ENCODE measurements around the gene AMER2.
"Not testable (repeated sequence)": the region's sequence is repeated elsewhere in the genome, so short reads cannot be mapped to it uniquely, and the experiment has no call there.

Gene AMER2

DNA sequence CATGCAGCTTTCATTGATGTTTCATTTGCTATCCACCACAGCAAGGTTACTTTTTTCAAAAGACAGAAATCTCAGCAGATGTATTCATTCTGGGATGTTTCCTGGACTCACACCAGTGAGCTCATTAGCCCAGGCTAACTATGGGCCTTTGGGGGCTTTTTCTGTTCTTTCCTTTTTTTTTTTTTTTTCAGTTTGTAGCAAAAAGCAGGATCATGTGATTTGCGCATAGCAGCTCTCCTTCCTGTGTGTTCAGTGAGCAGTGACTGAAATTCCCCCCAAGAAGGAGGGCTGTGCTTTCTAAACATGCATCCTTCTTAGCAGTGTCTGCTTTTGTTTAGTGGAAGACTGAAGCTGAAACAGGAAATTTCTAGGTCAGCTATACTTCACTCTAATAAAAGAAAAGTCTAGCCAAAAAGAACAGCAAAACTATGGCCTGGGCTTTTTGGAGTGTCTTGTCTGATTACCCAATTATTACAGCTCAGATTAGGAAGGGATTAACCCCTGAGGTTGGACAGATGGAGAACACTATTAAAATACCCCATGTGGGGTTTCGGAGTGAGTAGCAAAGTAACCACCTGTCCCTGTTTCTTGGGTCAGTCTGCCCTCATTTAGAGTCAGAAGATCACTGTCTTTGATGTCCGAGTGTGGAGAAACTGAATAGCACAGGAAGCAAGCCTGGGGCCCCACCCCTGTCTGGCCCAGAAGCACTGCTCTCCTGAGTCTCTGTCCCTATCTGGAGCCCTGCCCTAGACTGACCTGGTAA lies 8.9 kb upstream of the AMER2 start:
- DNase-seq (ENCODE audit: low spot score) = no peak
- no peak for FAIRE-seq

- no peak for FAIRE-seq
These were observed 8.0 kb upstream of the AMER2 start for GRCh38 chr13:25179832-25180774.

GRCh38 chr13:25179011-25179410 lies 6.9 kb upstream of the AMER2 start:
- DNase-seq (ENCODE audit: low spot score) (no peak), FAIRE-seq (no peak)

More at GRCh38 chr13:25179832-25180774, 8.0 kb upstream of the AMER2 start:
- DNase-seq (ENCODE audit: low spot score) = no peak

DNA sequence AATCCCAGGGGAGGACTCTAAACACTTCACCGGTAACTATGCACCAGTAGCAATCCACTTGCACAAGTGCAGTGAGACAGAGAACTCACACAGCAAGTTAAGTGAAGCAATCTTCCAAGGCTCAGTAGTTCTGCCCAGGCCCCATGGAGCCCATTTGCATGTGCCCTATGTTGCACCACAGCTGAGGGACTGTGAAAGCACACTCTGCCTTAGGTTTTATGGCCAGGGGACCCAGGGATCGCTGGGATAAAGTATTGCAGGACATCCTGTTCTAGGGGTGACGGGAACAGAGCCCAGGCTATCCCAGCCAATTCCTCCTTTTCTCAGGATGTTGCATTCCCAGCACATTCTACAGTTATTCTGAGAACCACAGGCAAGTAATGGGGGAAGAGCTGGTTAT lies 6.0 kb upstream of the AMER2 start:
- FAIRE-seq (no peak), DNase-seq (ENCODE audit: low spot score) (no peak)

- FAIRE-seq = no peak
- DNase-seq (ENCODE audit: low spot score) = no peak
These were observed 5.5 kb upstream of the AMER2 start for GRCh38 chr13:25177636-25178035.

- FAIRE-seq = no peak
- no peak for DNase-seq (ENCODE audit: low spot score)
These were observed 4.9 kb upstream of the AMER2 start for GRCh38 chr13:25177012-25177411.

DNA sequence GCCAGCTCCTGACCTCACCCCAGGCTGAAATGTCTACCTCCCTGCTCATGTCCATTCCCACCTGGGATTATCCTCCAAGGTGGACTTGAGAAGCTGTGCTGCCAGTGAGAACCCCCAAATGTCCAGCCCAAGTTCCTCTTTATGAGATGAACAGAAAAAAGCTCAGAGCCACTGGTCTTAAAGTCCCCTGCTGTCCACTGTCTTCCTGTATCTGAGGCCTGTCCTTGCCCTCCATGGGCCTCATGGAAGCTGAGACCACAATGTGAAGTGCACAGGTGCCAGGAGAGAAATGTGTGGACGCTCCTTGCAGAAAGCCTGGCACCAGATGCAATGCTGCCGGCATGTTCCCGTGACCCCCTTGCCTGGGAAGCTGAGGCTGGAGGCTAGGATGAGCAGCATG lies 3.3 kb upstream of the AMER2 start:
- no peak for FAIRE-seq
- no peak for DNase-seq (ENCODE audit: low spot score)

- DNase-seq (ENCODE audit: low spot score) (no peak), FAIRE-seq (no peak)
These were observed 2.9 kb upstream of the AMER2 start for GRCh38 chr13:25175026-25175425.

GRCh38 chr13:25174304-25174703 lies 2.2 kb upstream of the AMER2 start:
- DNase-seq (ENCODE audit: low spot score) = no peak
- FAIRE-seq = no peak

DNA sequence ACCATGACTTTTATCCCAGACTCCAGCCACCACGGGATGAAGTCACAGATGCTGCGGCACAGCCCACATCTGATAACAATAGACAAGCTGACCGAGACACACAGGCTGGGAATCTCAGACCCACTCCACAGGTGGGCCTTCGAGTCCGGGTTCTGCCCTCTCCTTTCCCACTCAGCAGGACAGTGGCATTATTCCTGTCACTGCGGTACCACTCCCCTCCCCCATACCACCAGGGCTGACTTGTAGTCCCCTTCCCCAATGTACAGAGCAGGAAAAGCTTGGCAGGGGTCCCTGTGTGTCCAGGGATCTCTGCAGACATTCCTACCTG lies 179 bp upstream of the AMER2 start:
- DNase-seq (ENCODE audit: low spot score) (no peak), FAIRE-seq (no peak)

GRCh38 chr13:25171170-25171516 lies 945 bp downstream of the AMER2 start:
- no peak for DNase-seq (ENCODE audit: low spot score)
- no peak for FAIRE-seq

DNA sequence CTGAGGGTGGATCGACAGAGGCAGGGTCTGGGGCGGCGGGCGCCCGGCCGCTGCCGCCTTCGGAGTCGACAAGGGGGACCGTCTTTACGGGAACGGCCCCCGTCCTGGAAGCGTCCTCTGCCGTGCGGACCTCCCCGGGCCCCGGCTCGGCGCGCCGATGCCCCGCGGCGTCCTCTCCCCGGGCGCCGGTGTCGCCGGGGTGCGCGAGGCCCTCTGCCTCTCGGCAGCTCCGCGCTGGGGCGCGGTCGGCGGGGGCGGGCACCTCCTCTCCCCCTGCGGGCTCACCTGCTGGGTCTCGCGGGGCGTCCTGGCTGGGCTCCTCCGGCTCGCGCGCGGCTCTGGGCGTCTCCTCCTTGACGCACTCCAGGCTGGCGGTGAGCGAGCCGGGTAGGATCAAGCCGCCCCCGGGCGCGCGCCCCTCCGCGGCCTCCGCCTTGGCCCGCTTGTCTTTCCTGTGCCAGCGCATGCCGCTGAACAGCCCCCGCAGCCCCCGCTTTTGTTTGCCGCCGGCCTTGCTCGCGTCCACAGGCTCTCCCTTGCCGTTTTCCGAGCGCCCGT lies 1.5 kb downstream of the AMER2 start:
- FAIRE-seq (no peak), DNase-seq (ENCODE audit: low spot score) (no peak)

GRCh38 chr13:25169951-25170553 lies 2.0 kb downstream of the AMER2 start:
- FAIRE-seq (no peak), DNase-seq (ENCODE audit: low spot score) (no peak)

DNA sequence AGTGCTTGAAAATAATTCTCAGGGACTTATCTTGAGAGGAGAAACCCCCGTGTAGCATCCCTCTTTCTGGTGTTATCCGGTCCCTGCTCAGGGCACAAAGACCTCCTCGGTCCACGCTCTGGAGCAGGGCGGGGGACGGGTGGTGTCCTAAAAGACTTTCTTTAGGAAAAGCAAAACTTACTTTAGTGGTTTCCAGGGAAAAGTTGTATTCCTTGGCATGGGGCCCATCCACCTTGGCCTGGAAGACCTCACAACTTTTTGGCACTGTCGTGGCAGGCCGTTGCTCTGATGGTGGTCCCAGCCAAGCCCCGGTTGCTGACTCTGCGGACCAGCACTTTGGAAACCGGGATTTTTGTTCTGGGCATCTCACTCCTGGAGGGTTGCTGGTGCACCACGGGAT lies 2.7 kb downstream of the AMER2 start:
- no peak for FAIRE-seq
- DNase-seq (ENCODE audit: low spot score) = no peak

DNA sequence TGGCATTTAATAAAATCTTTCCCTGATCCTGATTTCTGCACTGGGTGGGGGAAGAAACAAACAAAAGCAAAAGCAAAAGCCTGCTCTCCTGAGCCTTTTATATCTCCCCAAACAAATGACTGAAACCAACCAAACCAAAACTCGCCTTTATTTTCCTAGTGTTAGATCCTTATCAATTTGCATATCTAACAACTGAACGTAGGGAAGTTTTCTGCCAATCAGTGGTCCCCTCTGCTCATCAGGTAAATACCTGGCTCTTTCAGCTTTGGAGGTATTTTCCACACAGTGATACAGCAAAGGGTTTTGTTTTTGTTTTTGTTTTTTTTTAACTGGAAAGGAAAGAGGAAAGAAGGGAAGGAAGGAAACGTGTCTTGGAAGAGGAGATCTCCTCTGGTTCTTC lies 3.3 kb downstream of the AMER2 start:
- DNase-seq (ENCODE audit: low spot score) (no peak), FAIRE-seq (no peak)

GRCh38 chr13:25167382-25168174 lies 4.5 kb downstream of the AMER2 start:
- no peak for FAIRE-seq
- DNase-seq (ENCODE audit: low spot score) = no peak

GRCh38 chr13:25166306-25166705 lies 5.8 kb downstream of the AMER2 start:
- DNase-seq (ENCODE audit: low spot score) = no peak
- FAIRE-seq = no peak

- FAIRE-seq = no peak
- DNase-seq (ENCODE audit: low spot score) = no peak
These were observed 6.4 kb downstream of the AMER2 start for GRCh38 chr13:25165663-25166062.

GRCh38 chr13:25165163-25165562 lies 6.9 kb downstream of the AMER2 start:
- FAIRE-seq; DNase-seq (ENCODE audit: low spot score): not testable (repeated sequence)

- DNase-seq (ENCODE audit: low spot score) (no peak), FAIRE-seq (no peak)
These were observed 14.4 kb downstream of the AMER2 start for GRCh38 chr13:25157681-25158080.

DNA sequence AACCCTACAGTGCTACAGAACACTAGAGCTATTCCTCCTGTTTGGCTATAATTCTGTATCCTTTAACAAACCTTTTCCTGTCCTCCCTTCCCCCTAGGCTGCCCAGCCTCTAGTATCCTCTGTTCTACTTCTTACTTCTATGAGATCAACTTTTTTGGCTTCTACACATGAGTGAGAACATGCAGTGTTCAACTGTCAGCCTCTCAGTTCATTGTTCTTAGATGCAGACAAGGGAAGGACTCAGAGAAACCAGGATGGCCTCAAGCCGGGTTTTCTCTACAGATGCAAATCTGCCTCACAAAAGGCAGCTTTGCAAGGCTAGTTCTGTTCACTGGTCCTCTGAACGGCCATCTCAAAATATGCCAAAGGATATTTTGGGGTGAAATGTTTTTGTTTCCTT lies 18.4 kb downstream of the AMER2 start:
- DNase-seq (ENCODE audit: low spot score) (no peak), FAIRE-seq (no peak)
